ENCODE results near the gene CDKAL1.
A peak's percentile ranks its signal among the peaks of the same experiment; 100 is the strongest.

CDKAL1 gene

DNA sequence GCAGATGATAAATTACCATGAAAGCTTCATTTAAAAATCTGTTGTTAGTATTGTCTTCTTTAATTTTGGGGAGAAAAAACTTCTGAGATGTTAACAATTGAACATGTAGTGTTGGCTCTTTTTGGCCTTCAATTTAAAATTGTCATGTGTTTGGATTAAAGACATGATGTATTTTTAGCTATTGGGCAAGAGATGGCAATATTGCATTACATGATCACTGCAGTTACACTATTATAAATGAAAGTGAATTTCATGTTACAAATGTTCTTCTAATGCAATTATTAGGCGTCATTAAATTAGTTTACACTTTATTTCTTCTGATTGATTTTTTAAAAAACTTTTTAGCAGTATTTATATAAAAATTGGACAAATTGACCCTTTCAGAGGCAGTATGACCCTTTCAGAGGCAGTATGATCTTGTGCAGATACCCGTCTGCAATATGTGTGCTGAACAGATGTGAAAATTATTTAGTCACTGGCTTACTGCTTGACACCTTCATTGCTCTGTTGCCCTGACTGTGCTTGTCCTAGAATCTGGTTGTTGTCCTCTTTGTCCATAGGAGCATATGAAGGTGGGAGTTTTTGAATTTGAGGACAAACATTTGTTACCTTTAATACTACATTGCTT lies 25.8 kb downstream of the CDKAL1 start:
- TF ChIP-seq, protein P1, sequence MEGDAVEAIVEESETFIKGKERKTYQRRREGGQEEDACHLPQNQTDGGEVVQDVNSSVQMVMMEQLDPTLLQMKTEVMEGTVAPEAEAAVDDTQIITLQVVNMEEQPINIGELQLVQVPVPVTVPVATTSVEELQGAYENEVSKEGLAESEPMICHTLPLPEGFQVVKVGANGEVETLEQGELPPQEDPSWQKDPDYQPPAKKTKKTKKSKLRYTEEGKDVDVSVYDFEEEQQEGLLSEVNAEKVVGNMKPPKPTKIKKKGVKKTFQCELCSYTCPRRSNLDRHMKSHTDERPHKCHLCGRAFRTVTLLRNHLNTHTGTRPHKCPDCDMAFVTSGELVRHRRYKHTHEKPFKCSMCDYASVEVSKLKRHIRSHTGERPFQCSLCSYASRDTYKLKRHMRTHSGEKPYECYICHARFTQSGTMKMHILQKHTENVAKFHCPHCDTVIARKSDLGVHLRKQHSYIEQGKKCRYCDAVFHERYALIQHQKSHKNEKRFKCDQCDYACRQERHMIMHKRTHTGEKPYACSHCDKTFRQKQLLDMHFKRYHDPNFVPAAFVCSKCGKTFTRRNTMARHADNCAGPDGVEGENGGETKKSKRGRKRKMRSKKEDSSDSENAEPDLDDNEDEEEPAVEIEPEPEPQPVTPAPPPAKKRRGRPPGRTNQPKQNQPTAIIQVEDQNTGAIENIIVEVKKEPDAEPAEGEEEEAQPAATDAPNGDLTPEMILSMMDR (IDR thresholded peaks at IDR 0.05; ENCODE audit: low read depth, low read length, missing control alignments): no peak
- no peaks in the 10 kb centered on the region for H3K36me3 ChIP-seq (replicated peaks)
- H3K27ac ChIP-seq: no peak overlapping the region
- DNase-seq: no peak
- H3K27me3 ChIP-seq (replicated peaks): no peaks in the 10 kb centered on the region
- in situ Hi-C loops (cut with HindIII; ENCODE audit: low pct_ligation_motif_present, low sequenced_read_pairs): no loop called here
- H3K4me3 ChIP-seq (ENCODE audit: low read depth, low read length): no peak overlapping the region

DNA sequence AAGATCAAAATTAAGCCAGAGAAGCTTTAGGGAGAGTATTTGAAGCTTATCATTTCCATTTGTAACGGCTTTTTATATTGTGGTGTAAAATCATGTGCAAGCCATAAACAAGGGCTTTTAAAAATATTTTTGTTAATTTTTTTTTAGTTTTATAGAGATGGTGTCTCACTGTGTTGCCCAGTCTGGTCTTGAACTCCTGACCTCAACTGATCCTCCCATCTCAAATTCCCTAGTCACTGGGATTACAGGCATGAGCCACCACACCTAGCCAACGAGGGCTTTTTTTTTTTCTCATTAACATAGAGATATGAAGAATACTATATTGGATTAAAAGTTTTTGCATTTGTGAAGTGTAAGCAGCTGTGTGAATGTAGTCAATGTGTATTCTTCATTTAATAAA lies 29.1 kb downstream of the CDKAL1 start:
- Histone ChIP-seq H3K4me3 (ENCODE audit: low read depth, low read length) (no peak overlapping the region), H3K36me3 (replicated peaks) (no peaks in the 10 kb centered on the region), H3K27ac (no peak overlapping the region), H3K27me3 (replicated peaks) (no peaks in the 10 kb centered on the region)
- in situ Hi-C loops (cut with HindIII; ENCODE audit: low pct_ligation_motif_present, low sequenced_read_pairs): no loop called here
- TF ChIP-seq, protein P1 (IDR thresholded peaks at IDR 0.05; ENCODE audit: low read depth, low read length, missing control alignments): no peak
- DNase-seq: no peak

DNA sequence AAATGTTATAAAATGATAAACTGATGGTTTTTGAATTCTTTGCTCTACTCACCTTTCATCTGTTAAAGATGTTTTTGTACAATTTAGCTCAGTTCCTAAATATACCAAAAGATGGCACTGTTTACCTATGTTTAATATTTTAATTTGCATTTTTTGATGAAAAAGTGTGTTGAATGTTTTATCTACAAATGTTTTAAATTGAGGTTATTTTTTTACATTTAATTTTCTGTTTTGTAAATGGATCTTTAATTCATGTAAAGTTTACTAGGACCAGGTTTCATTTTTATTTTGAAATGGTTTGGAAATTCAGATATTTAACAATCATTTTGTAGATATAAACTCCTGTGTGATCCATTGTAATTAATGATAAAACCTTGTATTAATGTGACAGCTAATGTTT lies 30.0 kb downstream of the CDKAL1 start:
- no peak overlapping the region for H3K4me3 ChIP-seq (ENCODE audit: low read depth, low read length)
- H3K36me3 ChIP-seq (replicated peaks): no peaks in the 10 kb centered on the region
- no peak overlapping the region for H3K27ac ChIP-seq
- H3K27me3 ChIP-seq (replicated peaks): no peaks in the 10 kb centered on the region
- in situ Hi-C loops (cut with HindIII; ENCODE audit: low pct_ligation_motif_present, low sequenced_read_pairs): no loop called here
- no peak for DNase-seq
- TF ChIP-seq, protein P1 (IDR thresholded peaks at IDR 0.05; ENCODE audit: low read depth, low read length, missing control alignments): peak; percentile 32

DNA sequence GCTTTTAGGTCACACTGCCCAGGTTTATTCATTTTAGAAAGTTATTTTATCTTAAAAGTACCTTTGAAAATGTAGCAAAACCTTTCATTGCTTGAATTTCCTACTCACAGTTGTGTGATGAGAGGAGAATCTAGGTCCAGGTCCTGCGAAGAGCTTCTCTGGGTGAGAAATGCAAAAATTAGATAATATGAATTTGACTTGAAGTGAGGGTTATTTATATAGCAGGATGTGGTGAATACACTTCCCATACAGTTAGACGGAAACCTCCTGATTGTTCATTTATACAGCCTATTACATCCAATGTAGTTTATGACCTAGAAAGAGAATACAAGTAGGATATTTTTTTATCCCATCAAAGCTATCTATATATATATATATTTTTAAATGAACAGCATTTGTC lies 30.5 kb downstream of the CDKAL1 start:
- Histone ChIP-seq H3K27ac (no peak overlapping the region), H3K4me3 (ENCODE audit: low read depth, low read length) (no peak overlapping the region), H3K36me3 (replicated peaks) (no peaks in the 10 kb centered on the region), H3K27me3 (replicated peaks) (no peaks in the 10 kb centered on the region)
- no peak for DNase-seq
- TF ChIP-seq, protein P1 (IDR thresholded peaks at IDR 0.05; ENCODE audit: low read depth, low read length, missing control alignments): no peak
- in situ Hi-C loops (cut with HindIII; ENCODE audit: low pct_ligation_motif_present, low sequenced_read_pairs): no loop called here

DNA sequence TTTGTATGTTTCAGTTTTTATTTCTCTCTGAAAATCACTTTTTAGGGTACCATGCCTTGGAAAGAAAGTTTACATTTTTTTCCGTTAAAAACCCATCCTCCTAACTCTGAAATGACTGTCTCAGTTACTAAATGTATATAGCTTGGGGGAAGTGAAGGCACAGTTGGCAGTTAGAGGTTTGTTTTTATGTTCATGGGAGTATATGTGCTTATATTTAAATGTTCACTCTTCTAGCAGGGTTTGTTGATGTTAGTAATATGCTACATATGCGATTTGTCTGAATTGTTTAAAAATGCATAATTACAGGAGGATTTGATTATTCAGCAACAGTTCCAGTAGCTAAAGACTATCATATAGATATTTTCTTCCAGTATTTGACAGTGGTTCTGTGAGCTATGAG lies 31.1 kb downstream of the CDKAL1 start:
- DNase-seq: no peak
- Histone ChIP-seq H3K36me3 (replicated peaks) (no peaks in the 10 kb centered on the region), H3K27me3 (replicated peaks) (no peaks in the 10 kb centered on the region), H3K4me3 (ENCODE audit: low read depth, low read length) (no peak overlapping the region), H3K27ac (no peak overlapping the region)
- TF ChIP-seq, protein P1 (IDR thresholded peaks at IDR 0.05; ENCODE audit: low read depth, low read length, missing control alignments): no peak
- in situ Hi-C loops (cut with HindIII; ENCODE audit: low pct_ligation_motif_present, low sequenced_read_pairs): no loop called here

DNA sequence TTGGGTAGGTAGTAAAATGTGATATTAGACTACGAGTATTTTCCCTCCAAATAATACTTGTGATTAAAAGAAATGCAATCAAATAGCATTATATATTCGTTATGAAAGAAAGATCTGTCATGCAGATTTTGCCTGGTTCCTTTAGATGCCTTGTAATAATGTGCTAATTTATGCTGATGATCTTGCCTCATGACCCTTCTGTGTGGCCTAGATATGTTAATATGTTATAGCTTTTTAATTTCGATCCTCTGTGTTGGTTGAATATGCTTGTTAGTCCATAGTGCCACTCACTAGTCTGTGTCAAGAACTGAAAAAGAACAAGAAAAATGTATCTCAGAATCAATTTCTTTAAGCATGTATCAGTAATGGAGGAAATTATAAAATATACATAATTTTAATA lies 31.9 kb downstream of the CDKAL1 start:
- in situ Hi-C loops (cut with HindIII; ENCODE audit: low pct_ligation_motif_present, low sequenced_read_pairs): no loop called here

More for the DNA sequence above, 31.9 kb downstream of the CDKAL1 start:
- no peak for DNase-seq
- TF ChIP-seq, protein P1 (IDR thresholded peaks at IDR 0.05; ENCODE audit: low read depth, low read length, missing control alignments): no peak
- Histone ChIP-seq H3K4me3 (ENCODE audit: low read depth, low read length) (no peak overlapping the region), H3K27ac (no peak overlapping the region), H3K36me3 (replicated peaks) (no peaks in the 10 kb centered on the region), H3K27me3 (replicated peaks) (no peaks in the 10 kb centered on the region)

All from brain microvascular endothelial cell (primary cell).